ENCODE data around the gene ZNF182. TPM values are rescaled to one million over a fixed set of nuclear protein-coding genes. Genes with fewer than 3 reads are reported as not detected.
"Not testable (repeated sequence)": the region's sequence is repeated elsewhere in the genome, so short reads cannot be mapped to it uniquely, and the experiment has no call there.

Gene ZNF182
- total and polyA plus RNA-seq, 2 experiments from 2014 or later, result 3.1 to 4.1 TPM

DNA sequence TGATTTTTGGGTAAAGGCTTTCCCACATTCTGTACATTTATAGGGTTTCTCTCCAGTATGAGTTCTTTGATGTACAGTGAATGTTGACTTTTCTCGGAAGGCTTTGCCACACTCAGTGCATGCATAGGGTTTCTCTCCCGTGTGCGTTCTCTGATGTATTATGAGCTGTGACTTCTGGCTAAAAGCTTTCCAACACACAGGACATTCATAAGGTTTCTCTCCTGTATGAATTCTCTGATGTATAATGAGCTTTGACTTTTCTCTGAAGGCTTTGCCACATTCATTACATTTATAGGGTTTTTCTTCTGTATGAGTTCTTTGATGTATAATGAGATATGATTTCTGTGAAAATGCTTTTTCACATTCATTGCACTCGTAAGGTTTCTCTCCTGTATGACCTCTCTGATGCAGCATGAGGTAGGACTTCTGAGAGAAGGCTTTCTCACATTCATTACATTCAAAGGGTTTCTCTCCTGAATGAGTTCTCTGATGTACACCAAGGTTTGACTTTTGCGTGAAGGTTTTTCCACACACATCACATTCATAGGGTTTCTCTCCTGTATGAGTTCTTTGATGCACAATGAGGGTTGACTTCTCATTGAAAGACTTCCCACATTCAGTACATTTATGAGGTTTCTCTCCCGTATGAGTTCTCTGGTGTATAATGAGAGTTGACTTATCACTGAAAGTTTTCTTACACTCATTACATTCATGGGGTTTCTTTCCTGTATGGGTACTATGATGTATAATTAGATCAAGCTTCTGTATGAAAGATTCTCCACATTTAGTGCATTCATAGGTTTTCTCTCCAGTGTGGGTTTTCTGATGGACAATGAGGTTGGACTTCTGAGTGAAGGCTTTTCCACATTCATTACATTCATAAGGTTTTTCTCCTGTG is 27.3 kb downstream of the ZNF182 start:
- Histone ChIP-seq H3K27me3 (no peaks in the 10 kb centered on the region), H3K27ac (no peak overlapping the region), H3K36me3 (no peaks in the 10 kb centered on the region), H3K4me1 (ENCODE audit: low read depth) (no peaks in the 10 kb centered on the region), H3K9me3 (ENCODE audit: low read depth) (peaks cover 7% of the 10 kb centered on the region), H3K4me3 (no peak overlapping the region)
- no peak for DNase-seq (ENCODE audit: low read depth in 1 of 2, low spot score in 1 of 2)
- TF ChIP-seq, protein P1, sequence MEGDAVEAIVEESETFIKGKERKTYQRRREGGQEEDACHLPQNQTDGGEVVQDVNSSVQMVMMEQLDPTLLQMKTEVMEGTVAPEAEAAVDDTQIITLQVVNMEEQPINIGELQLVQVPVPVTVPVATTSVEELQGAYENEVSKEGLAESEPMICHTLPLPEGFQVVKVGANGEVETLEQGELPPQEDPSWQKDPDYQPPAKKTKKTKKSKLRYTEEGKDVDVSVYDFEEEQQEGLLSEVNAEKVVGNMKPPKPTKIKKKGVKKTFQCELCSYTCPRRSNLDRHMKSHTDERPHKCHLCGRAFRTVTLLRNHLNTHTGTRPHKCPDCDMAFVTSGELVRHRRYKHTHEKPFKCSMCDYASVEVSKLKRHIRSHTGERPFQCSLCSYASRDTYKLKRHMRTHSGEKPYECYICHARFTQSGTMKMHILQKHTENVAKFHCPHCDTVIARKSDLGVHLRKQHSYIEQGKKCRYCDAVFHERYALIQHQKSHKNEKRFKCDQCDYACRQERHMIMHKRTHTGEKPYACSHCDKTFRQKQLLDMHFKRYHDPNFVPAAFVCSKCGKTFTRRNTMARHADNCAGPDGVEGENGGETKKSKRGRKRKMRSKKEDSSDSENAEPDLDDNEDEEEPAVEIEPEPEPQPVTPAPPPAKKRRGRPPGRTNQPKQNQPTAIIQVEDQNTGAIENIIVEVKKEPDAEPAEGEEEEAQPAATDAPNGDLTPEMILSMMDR (IDR thresholded peaks at IDR 0.05; ENCODE audit: low read depth, low read length), result no peak

DNA sequence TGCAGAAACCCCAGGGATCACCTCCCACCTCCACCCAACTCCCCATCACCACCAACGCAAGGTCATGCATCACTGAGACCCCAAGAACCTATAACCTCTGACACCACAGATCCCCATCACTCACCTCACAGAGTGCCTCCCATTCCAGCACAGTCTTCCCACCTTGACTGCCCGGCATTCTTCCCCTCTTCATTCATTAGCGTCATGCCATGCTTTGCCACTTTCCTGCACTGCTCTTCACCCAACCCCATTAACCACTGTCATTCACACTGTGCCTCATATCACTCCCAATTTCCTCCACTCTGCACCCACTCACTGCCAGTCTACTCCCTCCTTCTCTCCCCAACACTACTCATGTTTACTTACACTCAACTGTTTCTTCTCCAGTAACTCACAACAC is 30.6 kb downstream of the ZNF182 start:
- H3K27me3 ChIP-seq, result no peaks in the 10 kb centered on the region
- DNase-seq (ENCODE audit: low read depth in 1 of 2, low spot score in 1 of 2), result no peak
- H3K4me3 ChIP-seq, result no peak overlapping the region
- H3K36me3 ChIP-seq, result no peaks in the 10 kb centered on the region
- H3K27ac ChIP-seq, result no peak overlapping the region
- no peaks in the 10 kb centered on the region for H3K4me1 ChIP-seq (ENCODE audit: low read depth)
- H3K9me3 ChIP-seq (ENCODE audit: low read depth), result peaks cover 2% of the 10 kb centered on the region
- TF ChIP-seq, protein P1 (IDR thresholded peaks at IDR 0.05; ENCODE audit: low read depth, low read length), result no peak

DNA sequence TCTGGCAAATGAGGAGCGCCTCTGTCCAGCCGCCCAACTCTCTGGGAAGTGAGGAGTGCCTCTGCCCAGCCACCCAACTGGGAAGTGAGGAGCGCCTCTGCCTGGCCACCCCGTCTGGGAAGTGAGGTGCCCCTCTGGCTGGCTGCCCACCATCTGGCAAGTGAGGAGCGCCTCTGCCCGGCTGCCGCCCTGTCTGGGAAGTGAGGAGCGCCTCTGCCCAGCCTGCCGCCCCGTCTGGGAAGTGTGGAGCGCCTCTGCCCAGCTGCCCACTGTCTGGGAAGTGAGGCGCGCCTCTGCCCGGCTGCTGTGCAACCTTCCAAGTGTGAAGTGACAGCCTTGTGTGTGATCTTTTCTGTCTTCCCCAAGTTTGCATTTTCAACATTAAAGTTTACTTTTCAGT is 38.3 kb downstream of the ZNF182 start:
- not testable (repeated sequence) for H3K27me3 ChIP-seq; H3K36me3 ChIP-seq; H3K4me3 ChIP-seq; H3K4me1 ChIP-seq (ENCODE audit: low read depth); H3K9me3 ChIP-seq (ENCODE audit: low read depth); H3K27ac ChIP-seq; DNase-seq (ENCODE audit: low read depth in 1 of 2, low spot score in 1 of 2)

DNA sequence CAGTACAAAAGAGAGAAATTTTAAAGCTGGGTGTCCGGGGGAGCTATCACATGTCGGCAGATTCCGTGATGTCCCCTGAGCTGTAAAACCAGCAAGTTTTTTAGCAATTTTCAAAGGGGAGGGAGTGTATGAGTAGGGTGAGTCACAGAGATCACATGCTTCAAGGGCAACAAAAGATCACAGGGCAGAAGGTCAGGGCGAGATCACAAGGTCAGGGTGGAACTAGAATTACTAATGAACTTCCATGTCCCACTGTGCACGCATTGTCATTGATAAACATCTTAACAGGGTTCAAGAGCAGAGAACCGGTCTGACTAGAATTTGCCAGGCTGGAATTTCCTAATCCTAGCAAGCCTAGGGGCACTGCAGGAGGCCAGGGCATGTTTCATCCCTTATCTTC is 42.0 kb downstream of the ZNF182 start:
- not testable (repeated sequence) for H3K4me3 ChIP-seq; H3K4me1 ChIP-seq (ENCODE audit: low read depth); H3K9me3 ChIP-seq (ENCODE audit: low read depth); DNase-seq (ENCODE audit: low read depth in 1 of 2, low spot score in 1 of 2); H3K27me3 ChIP-seq; H3K36me3 ChIP-seq; H3K27ac ChIP-seq

DNA sequence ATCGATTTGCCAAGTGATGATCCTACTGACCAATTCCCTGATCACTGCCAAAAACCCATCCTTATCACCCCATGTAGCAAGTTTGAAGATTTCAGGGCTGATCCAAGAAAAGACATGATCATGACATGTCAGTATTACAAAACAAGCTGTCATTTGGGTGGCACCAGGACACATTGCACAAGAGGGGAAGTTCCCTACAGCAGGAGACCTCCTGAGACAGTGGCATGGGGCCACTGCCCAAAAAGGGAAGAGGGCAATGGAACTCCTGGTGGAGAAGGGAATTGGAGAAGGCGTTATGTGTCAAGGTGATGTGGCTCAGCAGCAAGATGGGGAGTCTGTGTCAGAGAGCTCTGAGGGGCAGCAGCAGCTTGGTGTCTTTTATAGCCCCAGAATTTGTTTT is 43.4 kb downstream of the ZNF182 start:
- Histone ChIP-seq H3K9me3 (ENCODE audit: low read depth) (no peaks in the 10 kb centered on the region), H3K27me3 (no peaks in the 10 kb centered on the region), H3K4me3 (no peak overlapping the region), H3K4me1 (ENCODE audit: low read depth) (no peaks in the 10 kb centered on the region), H3K36me3 (no peaks in the 10 kb centered on the region), H3K27ac (no peak overlapping the region)
- TF ChIP-seq, protein P1 (IDR thresholded peaks at IDR 0.05; ENCODE audit: low read depth, low read length), result no peak
- no peak for DNase-seq (ENCODE audit: low read depth in 1 of 2, low spot score in 1 of 2)

DNA sequence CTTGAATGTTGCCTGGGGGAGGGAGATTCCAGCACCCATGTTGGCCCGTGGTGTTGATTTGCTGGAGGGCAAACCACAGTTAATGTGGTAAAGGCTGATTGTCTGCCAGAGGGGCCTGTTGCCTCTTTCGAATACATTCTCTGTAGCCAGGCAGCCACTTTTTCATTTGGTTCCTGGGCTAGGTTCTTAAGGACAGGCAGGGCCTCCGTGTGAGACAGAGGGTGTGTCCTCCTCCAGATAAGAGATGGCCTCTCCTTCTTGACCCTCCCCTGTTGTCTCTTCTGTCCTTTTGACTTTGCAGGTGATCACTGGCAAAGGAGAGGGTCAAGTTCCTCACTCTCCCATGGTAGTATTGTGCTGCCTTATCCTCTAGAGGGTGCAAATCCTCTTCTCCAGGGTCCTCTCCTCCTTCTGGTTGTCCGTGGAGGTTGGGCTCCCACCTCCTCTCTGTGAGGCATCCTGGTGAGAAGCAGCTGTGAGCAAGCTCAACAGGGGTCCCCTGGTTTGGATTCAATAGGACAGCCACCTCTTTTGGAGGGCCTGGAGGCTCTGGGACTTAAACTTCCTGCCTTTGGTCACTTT is 44.9 kb downstream of the ZNF182 start:
- peak; percentile 11 to 26 for DNase-seq (ENCODE audit: low read depth in 1 of 2, low spot score in 1 of 2)
- H3K27me3 ChIP-seq, result no peaks in the 10 kb centered on the region
- H3K27ac ChIP-seq, result no peak overlapping the region
- H3K9me3 ChIP-seq (ENCODE audit: low read depth), result no peaks in the 10 kb centered on the region
- TF ChIP-seq, protein P1 (IDR thresholded peaks at IDR 0.05; ENCODE audit: low read depth, low read length), result peak; percentile 35
- no peaks in the 10 kb centered on the region for H3K36me3 ChIP-seq
- no peak overlapping the region for H3K4me3 ChIP-seq
- H3K4me1 ChIP-seq (ENCODE audit: low read depth), result no peaks in the 10 kb centered on the region

DNA sequence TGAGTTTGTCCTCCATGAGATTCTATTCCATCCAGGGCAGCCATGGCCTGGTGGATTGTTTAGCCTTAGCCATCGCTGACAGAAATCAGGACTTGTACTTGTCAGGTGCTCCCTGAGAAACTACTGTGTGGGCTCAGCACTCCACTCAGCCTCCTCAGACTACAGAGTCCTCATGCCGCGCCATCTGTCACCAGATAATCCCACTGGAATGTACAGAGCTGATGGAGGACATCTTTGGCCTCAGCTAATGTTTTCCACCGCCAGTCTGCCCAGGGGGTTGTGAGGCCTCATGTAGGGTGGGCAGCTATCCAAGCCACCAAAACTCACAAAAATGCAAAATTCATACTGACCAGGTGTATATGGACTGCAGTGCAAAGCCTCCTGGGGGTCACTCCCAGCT is 45.6 kb downstream of the ZNF182 start:
- not testable (repeated sequence) for H3K27ac ChIP-seq; H3K9me3 ChIP-seq (ENCODE audit: low read depth); H3K4me3 ChIP-seq; H3K27me3 ChIP-seq; H3K4me1 ChIP-seq (ENCODE audit: low read depth); DNase-seq (ENCODE audit: low read depth in 1 of 2, low spot score in 1 of 2); H3K36me3 ChIP-seq
